WI38 (cell line): Measurements from ENCODE around the gene RBM14.
A peak's percentile ranks its signal among the peaks of the same experiment; 100 is the strongest.
"Not testable (repeated sequence)": the region's sequence is repeated elsewhere in the genome, so short reads cannot be mapped to it uniquely, and the experiment has no call there.

Experiments
- H3K4me3 ChIP-seq: 2 replicates; pipeline ENCODE4 v1.5.1; 2011; ENCODE audit warnings: low read depth, mild to moderate bottlenecking, control low read depth, low read length
- CTCF ChIP-seq: IDR thresholded peaks from 2 replicates; pipeline ENCODE4 v1.5.1; 2012; ENCODE audit warnings: low read depth, mild to moderate bottlenecking, control low read depth, low read length

The RBM14 gene

GRCh38 chr11:66579017-66579606, 37.3 kb upstream of the RBM14 start:
- peak; percentile 83 for TF ChIP-seq CTCF
- H3K4me3 ChIP-seq, result no peak overlapping the region

GRCh38 chr11:66580803-66581202, 35.6 kb upstream of the RBM14 start:
- no peak for TF ChIP-seq CTCF
- H3K4me3 ChIP-seq, result no peak overlapping the region

- no peak overlapping the region for H3K4me3 ChIP-seq
- no peak for TF ChIP-seq CTCF
These were observed 35.2 kb upstream of the RBM14 start for GRCh38 chr11:66581261-66581660.

- H3K4me3 ChIP-seq, result not testable (repeated sequence)
These were observed 33.8 kb upstream of the RBM14 start for GRCh38 chr11:66582565-66583147.

GRCh38 chr11:66585447-66585846, 31.0 kb upstream of the RBM14 start:
- H3K4me3 ChIP-seq, result not testable (repeated sequence)

GRCh38 chr11:66586136-66586535, 30.3 kb upstream of the RBM14 start:
- no peak overlapping the region for H3K4me3 ChIP-seq
- TF ChIP-seq CTCF, result no peak

- H3K4me3 ChIP-seq, result not testable (repeated sequence)
These were observed 27.1 kb upstream of the RBM14 start for GRCh38 chr11:66589315-66589714.

- H3K4me3 ChIP-seq, result no peak overlapping the region
- TF ChIP-seq CTCF, result no peak
These were observed 26.3 kb upstream of the RBM14 start for GRCh38 chr11:66589996-66590675.

GRCh38 chr11:66591175-66591574, 25.3 kb upstream of the RBM14 start:
- no peak for TF ChIP-seq CTCF
- H3K4me3 ChIP-seq, result no peak overlapping the region
